ENCODE results near the gene FKBP8.

FKBP8 gene

DNA sequence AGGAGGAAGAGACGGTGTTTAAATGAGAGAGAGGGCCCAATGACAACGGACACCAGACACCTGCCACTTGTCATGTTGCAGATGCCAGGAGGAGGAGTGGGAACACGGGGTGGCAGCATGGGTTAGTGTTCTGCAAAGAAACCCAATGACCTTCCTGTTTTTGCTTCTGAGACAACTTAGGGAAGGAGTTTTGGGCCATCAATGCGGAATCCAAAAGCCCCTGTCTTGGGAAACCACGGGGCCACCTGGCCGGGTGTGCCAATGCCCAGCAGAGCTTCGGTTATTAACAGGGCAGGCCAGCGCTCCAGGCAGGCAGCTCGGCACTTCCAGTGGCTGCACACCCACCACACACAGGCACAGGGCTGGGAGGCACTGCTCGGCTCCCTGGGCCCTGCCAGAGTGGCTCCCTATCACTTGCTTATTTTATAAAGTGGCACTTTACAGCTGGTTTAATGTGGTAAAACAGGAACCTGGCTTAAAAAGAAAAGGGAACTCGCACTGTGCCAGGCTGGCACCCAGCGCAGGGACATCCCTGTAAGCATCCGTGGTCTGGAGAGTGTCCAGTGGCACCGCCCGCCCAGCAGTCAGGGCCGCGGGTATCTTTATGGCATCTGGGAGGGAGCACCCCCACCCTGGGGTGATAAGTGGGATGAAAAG lies 40.6 kb downstream of the FKBP8 start:
- ATAC-seq = no peak
- TF ChIP-seq CSDC2 (CRISPR knock-in tag; IDR thresholded peaks at IDR 0.05) (no peak), BACH2 (CRISPR knock-in tag; IDR thresholded peaks at IDR 0.05; ENCODE audit: borderline replicate concordance) (no peak), ZNF565 (CRISPR knock-in tag; conservative IDR thresholded peaks at IDR 0.05; ENCODE audit: low read depth) (no peak), TOX (CRISPR knock-in tag; IDR thresholded peaks at IDR 0.05; ENCODE audit: borderline replicate concordance) (no peak), OSR1 (CRISPR knock-in tag; IDR thresholded peaks at IDR 0.05) (no peak), ZFP30 (CRISPR knock-in tag; IDR thresholded peaks at IDR 0.05) (no peak), ZFP3 (CRISPR knock-in tag; IDR thresholded peaks at IDR 0.05) (no peak), ISL1 (CRISPR knock-in tag; IDR thresholded peaks at IDR 0.05) (no peak), ARNTL (CRISPR knock-in tag; IDR thresholded peaks at IDR 0.05; ENCODE audit: borderline replicate concordance, low read depth) (no peak), PPARA (CRISPR knock-in tag; IDR thresholded peaks at IDR 0.05; ENCODE audit: borderline replicate concordance) (no peak)
- TF ChIP-seq, protein P1, sequence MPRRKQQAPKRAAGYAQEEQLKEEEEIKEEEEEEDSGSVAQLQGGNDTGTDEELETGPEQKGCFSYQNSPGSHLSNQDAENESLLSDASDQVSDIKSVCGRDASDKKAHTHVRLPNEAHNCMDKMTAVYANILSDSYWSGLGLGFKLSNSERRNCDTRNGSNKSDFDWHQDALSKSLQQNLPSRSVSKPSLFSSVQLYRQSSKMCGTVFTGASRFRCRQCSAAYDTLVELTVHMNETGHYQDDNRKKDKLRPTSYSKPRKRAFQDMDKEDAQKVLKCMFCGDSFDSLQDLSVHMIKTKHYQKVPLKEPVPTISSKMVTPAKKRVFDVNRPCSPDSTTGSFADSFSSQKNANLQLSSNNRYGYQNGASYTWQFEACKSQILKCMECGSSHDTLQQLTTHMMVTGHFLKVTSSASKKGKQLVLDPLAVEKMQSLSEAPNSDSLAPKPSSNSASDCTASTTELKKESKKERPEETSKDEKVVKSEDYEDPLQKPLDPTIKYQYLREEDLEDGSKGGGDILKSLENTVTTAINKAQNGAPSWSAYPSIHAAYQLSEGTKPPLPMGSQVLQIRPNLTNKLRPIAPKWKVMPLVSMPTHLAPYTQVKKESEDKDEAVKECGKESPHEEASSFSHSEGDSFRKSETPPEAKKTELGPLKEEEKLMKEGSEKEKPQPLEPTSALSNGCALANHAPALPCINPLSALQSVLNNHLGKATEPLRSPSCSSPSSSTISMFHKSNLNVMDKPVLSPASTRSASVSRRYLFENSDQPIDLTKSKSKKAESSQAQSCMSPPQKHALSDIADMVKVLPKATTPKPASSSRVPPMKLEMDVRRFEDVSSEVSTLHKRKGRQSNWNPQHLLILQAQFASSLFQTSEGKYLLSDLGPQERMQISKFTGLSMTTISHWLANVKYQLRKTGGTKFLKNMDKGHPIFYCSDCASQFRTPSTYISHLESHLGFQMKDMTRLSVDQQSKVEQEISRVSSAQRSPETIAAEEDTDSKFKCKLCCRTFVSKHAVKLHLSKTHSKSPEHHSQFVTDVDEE (CRISPR knock-in tag; IDR thresholded peaks at IDR 0.05) = no peak
- TF ChIP-seq, protein P2, sequence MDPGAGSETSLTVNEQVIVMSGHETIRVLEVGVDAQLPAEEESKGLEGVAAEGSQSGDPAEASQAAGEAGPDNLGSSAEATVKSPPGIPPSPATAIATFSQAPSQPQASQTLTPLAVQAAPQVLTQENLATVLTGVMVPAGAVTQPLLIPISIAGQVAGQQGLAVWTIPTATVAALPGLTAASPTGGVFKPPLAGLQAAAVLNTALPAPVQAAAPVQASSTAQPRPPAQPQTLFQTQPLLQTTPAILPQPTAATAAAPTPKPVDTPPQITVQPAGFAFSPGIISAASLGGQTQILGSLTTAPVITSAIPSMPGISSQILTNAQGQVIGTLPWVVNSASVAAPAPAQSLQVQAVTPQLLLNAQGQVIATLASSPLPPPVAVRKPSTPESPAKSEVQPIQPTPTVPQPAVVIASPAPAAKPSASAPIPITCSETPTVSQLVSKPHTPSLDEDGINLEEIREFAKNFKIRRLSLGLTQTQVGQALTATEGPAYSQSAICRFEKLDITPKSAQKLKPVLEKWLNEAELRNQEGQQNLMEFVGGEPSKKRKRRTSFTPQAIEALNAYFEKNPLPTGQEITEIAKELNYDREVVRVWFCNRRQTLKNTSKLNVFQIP (CRISPR knock-in tag; IDR thresholded peaks at IDR 0.05; ENCODE audit: borderline replicate concordance, low read depth) = no peak

DNA sequence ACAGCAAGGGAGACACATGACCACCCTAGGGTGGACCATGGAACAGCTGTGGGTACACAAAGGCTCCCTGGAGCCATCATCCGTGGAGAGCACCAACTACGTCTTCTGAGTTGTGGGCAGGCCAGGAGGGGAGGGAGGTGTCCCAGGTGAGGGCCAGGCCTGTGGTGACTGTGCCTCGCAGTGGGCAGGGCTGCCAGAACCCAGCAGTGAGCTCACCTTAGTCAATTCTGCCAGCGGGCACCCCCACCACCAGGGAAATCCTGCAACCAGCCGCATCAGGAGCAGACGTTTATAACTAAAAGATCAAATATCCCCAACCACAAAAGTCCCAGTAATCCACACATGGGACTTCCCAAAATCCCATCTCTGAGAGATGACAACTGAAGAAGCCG lies 41.1 kb downstream of the FKBP8 start:
- no peak for TF ChIP-seq ZNF565 (CRISPR knock-in tag; conservative IDR thresholded peaks at IDR 0.05; ENCODE audit: low read depth)
- no peak for TF ChIP-seq CSDC2 (CRISPR knock-in tag; IDR thresholded peaks at IDR 0.05)
- TF ChIP-seq TCF4 (CRISPR knock-in tag; IDR thresholded peaks at IDR 0.05; ENCODE audit: borderline replicate concordance) = no peak
- no peak for TF ChIP-seq OSR1 (CRISPR knock-in tag; IDR thresholded peaks at IDR 0.05)
- no peak for TF ChIP-seq ESRRG (CRISPR knock-in tag; IDR thresholded peaks at IDR 0.05)

DNA sequence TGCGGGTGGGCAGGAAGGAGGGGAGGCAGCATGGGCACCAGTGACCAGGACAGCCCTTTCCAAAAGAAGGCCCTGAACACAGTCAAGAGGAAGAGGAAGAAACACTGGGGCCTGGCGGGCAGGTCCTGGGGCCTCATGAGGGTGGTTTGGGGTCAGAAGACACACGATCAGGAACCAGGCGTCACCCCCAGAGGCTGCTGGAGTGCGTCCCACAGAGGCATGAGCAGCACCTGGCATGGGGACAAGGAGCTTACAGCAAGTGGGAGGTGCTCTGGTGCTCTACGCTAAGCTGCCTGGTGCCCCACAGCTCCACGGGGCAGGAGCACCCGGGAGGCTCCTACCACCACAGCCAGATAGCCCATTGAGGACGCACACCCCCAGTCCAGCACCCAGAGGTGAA lies 41.5 kb downstream of the FKBP8 start:
- ATAC-seq = no peak
- TF ChIP-seq ZC3H10 (CRISPR knock-in tag; IDR thresholded peaks at IDR 0.05) (no peak), OSR1 (CRISPR knock-in tag; IDR thresholded peaks at IDR 0.05) (no peak), ZNF565 (CRISPR knock-in tag; conservative IDR thresholded peaks at IDR 0.05; ENCODE audit: low read depth) (no peak), ZFP3 (CRISPR knock-in tag; IDR thresholded peaks at IDR 0.05) (no peak), CSDC2 (CRISPR knock-in tag; IDR thresholded peaks at IDR 0.05) (no peak), PPARA (CRISPR knock-in tag; IDR thresholded peaks at IDR 0.05; ENCODE audit: borderline replicate concordance) (no peak), ISL1 (CRISPR knock-in tag; IDR thresholded peaks at IDR 0.05) (no peak), ZFP30 (CRISPR knock-in tag; IDR thresholded peaks at IDR 0.05) (no peak), ARNTL (CRISPR knock-in tag; IDR thresholded peaks at IDR 0.05; ENCODE audit: borderline replicate concordance, low read depth) (no peak), BACH2 (CRISPR knock-in tag; IDR thresholded peaks at IDR 0.05; ENCODE audit: borderline replicate concordance) (no peak), ZNF8 (CRISPR knock-in tag; IDR thresholded peaks at IDR 0.05) (no peak), TOX (CRISPR knock-in tag; IDR thresholded peaks at IDR 0.05; ENCODE audit: borderline replicate concordance) (no peak), SNAI2 (CRISPR knock-in tag; IDR thresholded peaks at IDR 0.05) (no peak)
- TF ChIP-seq, protein P3, sequence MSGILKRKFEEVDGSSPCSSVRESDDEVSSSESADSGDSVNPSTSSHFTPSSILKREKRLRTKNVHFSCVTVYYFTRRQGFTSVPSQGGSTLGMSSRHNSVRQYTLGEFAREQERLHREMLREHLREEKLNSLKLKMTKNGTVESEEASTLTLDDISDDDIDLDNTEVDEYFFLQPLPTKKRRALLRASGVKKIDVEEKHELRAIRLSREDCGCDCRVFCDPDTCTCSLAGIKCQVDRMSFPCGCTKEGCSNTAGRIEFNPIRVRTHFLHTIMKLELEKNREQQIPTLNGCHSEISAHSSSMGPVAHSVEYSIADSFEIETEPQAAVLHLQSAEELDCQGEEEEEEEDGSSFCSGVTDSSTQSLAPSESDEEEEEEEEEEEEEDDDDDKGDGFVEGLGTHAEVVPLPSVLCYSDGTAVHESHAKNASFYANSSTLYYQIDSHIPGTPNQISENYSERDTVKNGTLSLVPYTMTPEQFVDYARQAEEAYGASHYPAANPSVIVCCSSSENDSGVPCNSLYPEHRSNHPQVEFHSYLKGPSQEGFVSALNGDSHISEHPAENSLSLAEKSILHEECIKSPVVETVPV (CRISPR knock-in tag; IDR thresholded peaks at IDR 0.05) = no peak

More for the DNA sequence above, 41.1 kb downstream of the FKBP8 start:
- ATAC-seq = no peak

DNA sequence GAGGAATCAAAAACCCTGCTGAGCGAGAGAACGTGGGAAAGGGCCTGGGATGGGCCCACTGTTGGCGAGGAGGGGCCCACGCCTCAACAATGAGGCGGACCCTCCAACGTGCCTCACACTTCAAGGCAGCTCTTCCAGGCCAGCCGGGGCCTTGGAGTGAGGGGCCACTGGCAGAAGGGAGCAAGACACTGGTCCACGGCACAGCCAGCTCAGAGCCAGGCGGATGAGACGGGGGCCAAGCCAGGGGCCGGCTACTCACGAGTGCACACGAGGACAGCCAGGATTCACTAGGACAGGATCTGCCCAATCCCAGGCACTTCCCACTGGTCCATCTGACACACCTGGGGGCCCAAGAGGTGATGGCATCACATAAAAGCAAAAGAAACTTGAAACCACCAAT lies 42.0 kb downstream of the FKBP8 start:
- no peak for ATAC-seq
- TF ChIP-seq OSR1 (CRISPR knock-in tag; IDR thresholded peaks at IDR 0.05) = no peak
- no peak for TF ChIP-seq ZNF8 (CRISPR knock-in tag; IDR thresholded peaks at IDR 0.05)
- TF ChIP-seq, protein P4, sequence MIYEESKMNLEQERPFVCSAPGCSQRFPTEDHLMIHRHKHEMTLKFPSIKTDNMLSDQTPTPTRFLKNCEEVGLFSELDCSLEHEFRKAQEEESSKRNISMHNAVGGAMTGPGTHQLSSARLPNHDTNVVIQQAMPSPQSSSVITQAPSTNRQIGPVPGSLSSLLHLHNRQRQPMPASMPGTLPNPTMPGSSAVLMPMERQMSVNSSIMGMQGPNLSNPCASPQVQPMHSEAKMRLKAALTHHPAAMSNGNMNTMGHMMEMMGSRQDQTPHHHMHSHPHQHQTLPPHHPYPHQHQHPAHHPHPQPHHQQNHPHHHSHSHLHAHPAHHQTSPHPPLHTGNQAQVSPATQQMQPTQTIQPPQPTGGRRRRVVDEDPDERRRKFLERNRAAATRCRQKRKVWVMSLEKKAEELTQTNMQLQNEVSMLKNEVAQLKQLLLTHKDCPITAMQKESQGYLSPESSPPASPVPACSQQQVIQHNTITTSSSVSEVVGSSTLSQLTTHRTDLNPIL (CRISPR knock-in tag; IDR thresholded peaks at IDR 0.05; ENCODE audit: low read depth) = no peak
- TF ChIP-seq PPARA (CRISPR knock-in tag; IDR thresholded peaks at IDR 0.05; ENCODE audit: borderline replicate concordance) = no peak
- TF ChIP-seq ZNF70 (CRISPR knock-in tag; IDR thresholded peaks at IDR 0.05) = no peak
- TF ChIP-seq, protein P2 (CRISPR knock-in tag; IDR thresholded peaks at IDR 0.05; ENCODE audit: borderline replicate concordance, low read depth) = no peak
- TF ChIP-seq BACH2 (CRISPR knock-in tag; IDR thresholded peaks at IDR 0.05; ENCODE audit: borderline replicate concordance) = no peak
- TF ChIP-seq, protein P3 (CRISPR knock-in tag; IDR thresholded peaks at IDR 0.05) = no peak
- no peak for TF ChIP-seq ESRRG (CRISPR knock-in tag; IDR thresholded peaks at IDR 0.05)
- TF ChIP-seq, protein P5, sequence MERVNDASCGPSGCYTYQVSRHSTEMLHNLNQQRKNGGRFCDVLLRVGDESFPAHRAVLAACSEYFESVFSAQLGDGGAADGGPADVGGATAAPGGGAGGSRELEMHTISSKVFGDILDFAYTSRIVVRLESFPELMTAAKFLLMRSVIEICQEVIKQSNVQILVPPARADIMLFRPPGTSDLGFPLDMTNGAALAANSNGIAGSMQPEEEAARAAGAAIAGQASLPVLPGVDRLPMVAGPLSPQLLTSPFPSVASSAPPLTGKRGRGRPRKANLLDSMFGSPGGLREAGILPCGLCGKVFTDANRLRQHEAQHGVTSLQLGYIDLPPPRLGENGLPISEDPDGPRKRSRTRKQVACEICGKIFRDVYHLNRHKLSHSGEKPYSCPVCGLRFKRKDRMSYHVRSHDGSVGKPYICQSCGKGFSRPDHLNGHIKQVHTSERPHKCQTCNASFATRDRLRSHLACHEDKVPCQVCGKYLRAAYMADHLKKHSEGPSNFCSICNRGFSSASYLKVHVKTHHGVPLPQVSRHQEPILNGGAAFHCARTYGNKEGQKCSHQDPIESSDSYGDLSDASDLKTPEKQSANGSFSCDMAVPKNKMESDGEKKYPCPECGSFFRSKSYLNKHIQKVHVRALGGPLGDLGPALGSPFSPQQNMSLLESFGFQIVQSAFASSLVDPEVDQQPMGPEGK (CRISPR knock-in tag; IDR thresholded peaks at IDR 0.05; ENCODE audit: borderline replicate concordance) = no peak
- no peak for TF ChIP-seq CSDC2 (CRISPR knock-in tag; IDR thresholded peaks at IDR 0.05)
- no peak for TF ChIP-seq SNAI2 (CRISPR knock-in tag; IDR thresholded peaks at IDR 0.05)
- no peak for TF ChIP-seq ISL1 (CRISPR knock-in tag; IDR thresholded peaks at IDR 0.05)
